Trophoblast cell (in vitro differentiated cells and primary cell): ENCODE results near the gene DDAH2. TPM values are rescaled to one million over a fixed set of nuclear protein-coding genes. Genes with fewer than 3 reads are reported as not detected.

Source experiments
- DNase-seq, 2 donors: peaks; one replicate each; pipeline ENCODE4 v3.0.0-alpha.2; 2016
- H2AFZ ChIP-seq: 2 replicates; pipeline ENCODE4 v1.6.1; 2013; ENCODE audit warnings: low read length, moderate library complexity, mild to moderate bottlenecking; ENCODE audit not compliant: insufficient read depth, poor library complexity
- H2AK5ac ChIP-seq: 2 replicates; pipeline ENCODE4 v1.6.1; 2013; ENCODE audit warnings: mild to moderate bottlenecking, low read length
- H2BK120ac ChIP-seq: 2 replicates; pipeline ENCODE4 v1.6.1; 2013; ENCODE audit warnings: low read length, mild to moderate bottlenecking, moderate library complexity; ENCODE audit not compliant: insufficient read depth, poor library complexity
- H2BK12ac ChIP-seq: 2 replicates; pipeline ENCODE4 v1.6.1; 2013; ENCODE audit warnings: mild to moderate bottlenecking, low read length, moderate library complexity
- H2BK5ac ChIP-seq: 2 replicates; pipeline ENCODE4 v1.6.1; 2013; ENCODE audit warnings: low read length, low read depth, moderate library complexity, mild to moderate bottlenecking; ENCODE audit not compliant: poor library complexity
- H3K14ac ChIP-seq: 2 replicates; pipeline ENCODE4 v1.6.1; 2013; ENCODE audit warnings: mild to moderate bottlenecking, low read length
- H3K18ac ChIP-seq: 2 replicates; pipeline ENCODE4 v1.6.1; 2013; ENCODE audit warnings: mild to moderate bottlenecking, low read length
- H3K23ac ChIP-seq: 2 replicates; pipeline ENCODE4 v1.6.1; 2013; ENCODE audit warnings: low read length
- H3K27ac ChIP-seq: 2 replicates; pipeline ENCODE4 v1.5.1; 2013; ENCODE audit warnings: low read depth, mild to moderate bottlenecking, inconsistent platforms, low read length, moderate library complexity
- H3K27me3 ChIP-seq: 2 replicates; pipeline ENCODE4 v1.6.1; 2013; ENCODE audit warnings: inconsistent platforms, mild to moderate bottlenecking, low read length, moderate library complexity; ENCODE audit not compliant: insufficient read depth
- H3K36me3 ChIP-seq, 2 experiments: 1 replicate in 1 of 2; 2 replicates in 1 of 2; pipeline ENCODE4 v1.6.1; 2013; ENCODE audit warnings: low read length in 2 of 2, mild to moderate bottlenecking in 2 of 2, moderate library complexity in 1 of 2; ENCODE audit not compliant: insufficient read depth in 2 of 2, control insufficient read depth in 1 of 2
- H3K4ac ChIP-seq: 2 replicates; pipeline ENCODE4 v1.6.1; 2013; ENCODE audit warnings: low read depth, mild to moderate bottlenecking, low read length, moderate library complexity
- H3K4me1 ChIP-seq, 2 experiments: 1 replicate in 1 of 2; 2 replicates in 1 of 2; pipeline ENCODE4 v1.6.1; 2013; ENCODE audit warnings: low read length in 2 of 2, mild to moderate bottlenecking in 2 of 2, moderate library complexity in 1 of 2; ENCODE audit not compliant: insufficient read depth in 2 of 2, control insufficient read depth in 1 of 2
- H3K4me2 ChIP-seq: 2 replicates; pipeline ENCODE4 v1.6.1; 2013; ENCODE audit warnings: inconsistent platforms, mild to moderate bottlenecking, low read length, moderate library complexity
- H3K4me3 ChIP-seq: 2 replicates; pipeline ENCODE4 v1.5.1; 2013; ENCODE audit warnings: mild to moderate bottlenecking, low read depth, low read length, inconsistent platforms
- H3K79me1 ChIP-seq: one replicate; pipeline ENCODE4 v1.6.1; 2013; ENCODE audit warnings: low read length
- H3K79me2 ChIP-seq: 2 replicates; pipeline ENCODE4 v1.6.1; 2013; ENCODE audit warnings: low read length, mild to moderate bottlenecking; ENCODE audit not compliant: control insufficient read depth, insufficient read depth, poor library complexity
- H3K9ac ChIP-seq: 2 replicates; pipeline ENCODE4 v1.6.1; 2013; ENCODE audit warnings: mild to moderate bottlenecking, low read length
- H3K9me3 ChIP-seq: 2 replicates; pipeline ENCODE4 v1.6.1; 2013; ENCODE audit warnings: low read depth, mild to moderate bottlenecking, control low read depth, inconsistent platforms, low read length; ENCODE audit not compliant: insufficient read depth
- H4K12ac ChIP-seq: 2 replicates; pipeline ENCODE4 v1.6.1; 2013; ENCODE audit warnings: low read depth, mild to moderate bottlenecking, low read length, moderate library complexity
- H4K8ac ChIP-seq: 2 replicates; pipeline ENCODE4 v1.6.1; 2013; ENCODE audit warnings: low read depth, mild to moderate bottlenecking, low read length, moderate library complexity
- H4K91ac ChIP-seq: one replicate; pipeline ENCODE4 v1.6.1; 2013; ENCODE audit warnings: low read depth, mild to moderate bottlenecking, low read length, moderate library complexity
- WGBS: extraction: QIAGEN DNeasy Blood & Tissue Kit; methylation state at CpG from one replicate; pipeline ENCODE4 v1.1.7; 2013; ENCODE audit warnings: missing lambda C conversion rate; ENCODE audit not compliant: insufficient read length, insufficient coverage; ENCODE audit errors: extremely low coverage; 5-methylcytosine and 5-hydroxymethylcytosine counted together
- polyA plus RNA-seq: library from polyadenylated mRNA; stranded (reverse); fragments of 200-250 nt; gene quantifications from 2 replicates; pipeline ENCODE4 v1.2.3, GENCODE V29; 2013

The DDAH2 gene, protein sequence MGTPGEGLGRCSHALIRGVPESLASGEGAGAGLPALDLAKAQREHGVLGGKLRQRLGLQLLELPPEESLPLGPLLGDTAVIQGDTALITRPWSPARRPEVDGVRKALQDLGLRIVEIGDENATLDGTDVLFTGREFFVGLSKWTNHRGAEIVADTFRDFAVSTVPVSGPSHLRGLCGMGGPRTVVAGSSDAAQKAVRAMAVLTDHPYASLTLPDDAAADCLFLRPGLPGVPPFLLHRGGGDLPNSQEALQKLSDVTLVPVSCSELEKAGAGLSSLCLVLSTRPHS
- 85.4 and 87.3 TPM in 2 replicates for polyA plus RNA-seq

DNA sequence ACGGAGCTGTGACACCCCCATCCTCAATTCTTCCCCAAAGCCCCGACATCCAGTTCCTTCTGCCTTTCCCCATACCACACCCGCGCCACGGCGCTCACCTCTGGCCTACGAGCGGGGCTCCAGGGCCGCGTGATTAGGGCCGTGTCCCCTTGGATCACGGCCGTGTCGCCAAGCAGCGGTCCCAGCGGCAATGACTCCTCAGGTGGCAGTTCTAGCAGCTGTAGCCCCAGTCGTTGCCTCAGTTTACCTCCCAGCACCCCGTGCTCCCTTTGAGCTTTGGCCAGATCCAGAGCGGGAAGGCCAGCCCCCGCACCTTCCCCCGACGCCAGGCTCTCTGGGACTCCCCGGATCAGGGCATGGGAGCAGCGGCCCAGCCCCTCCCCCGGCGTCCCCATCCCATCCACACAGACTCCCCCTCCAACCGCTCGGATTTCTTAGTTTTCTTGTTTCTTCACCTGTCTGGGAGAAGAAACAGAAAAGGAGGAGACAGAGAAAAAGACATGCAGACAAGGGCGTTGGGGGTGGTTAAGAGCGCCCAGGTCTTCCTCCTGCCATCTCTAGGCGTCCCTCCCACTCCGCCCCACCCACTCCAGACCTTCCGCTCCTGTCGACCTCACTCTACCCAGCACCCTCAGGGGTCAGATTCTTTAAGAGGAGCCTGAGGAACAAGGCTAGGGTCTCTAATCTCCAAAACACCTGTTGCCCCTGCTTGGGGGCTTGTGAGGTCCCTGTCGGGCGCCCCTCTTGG is at the start of gene DDAH2:
TSS of gene DDAH2 (minus strand) at position 533 of the 748 bp plus-strand sequence. CDS start at position 395, 138 bp downstream.
- peak within 1 kb of the TSS; percentile 93 for H3K4ac ChIP-seq
- no peaks in the 10 kb centered on the region for H3K27me3 ChIP-seq
- H3K36me3 ChIP-seq = peaks cover 41 to 62% of the 10 kb centered on the region in 2 experiments
- H2BK120ac ChIP-seq = peak within 1 kb of the TSS; percentile 96
- peak within 1 kb of the TSS; percentile 95 for H2AK5ac ChIP-seq
- H3K4me2 ChIP-seq = peak within 1 kb of the TSS; percentile 65
- peaks cover 7 to 9% of the 10 kb centered on the region in 2 experiments for H3K4me1 ChIP-seq
- H2AFZ ChIP-seq = peak within 1 kb of the TSS; percentile 96
- H3K23ac ChIP-seq = no peak within 1 kb of the TSS
- peak in 1 of 2 donors; percentile 65 for DNase-seq
- peak within 1 kb of the TSS; percentile 19 for H2BK12ac ChIP-seq
- peak within 1 kb of the TSS; percentile 91 for H3K4me3 ChIP-seq
- H3K18ac ChIP-seq = peak within 1 kb of the TSS; percentile 98
- peak within 1 kb of the TSS; percentile 89 for H4K12ac ChIP-seq
- peak within 1 kb of the TSS; percentile 99 for H4K91ac ChIP-seq
- H4K8ac ChIP-seq = peak within 1 kb of the TSS; percentile 98
- WGBS = no CpG with 5 or more reads among the region's 36 CpGs
- H3K79me2 ChIP-seq = peaks cover 6% of the 10 kb centered on the region
- H3K27ac ChIP-seq = peak within 1 kb of the TSS; percentile 95
- H3K14ac ChIP-seq = peak within 1 kb of the TSS; percentile 98
- H3K79me1 ChIP-seq = peaks cover 7% of the 10 kb centered on the region
- peak within 1 kb of the TSS; percentile 93 for H3K9ac ChIP-seq
- no peaks in the 10 kb centered on the region for H3K9me3 ChIP-seq
- H2BK5ac ChIP-seq = peak within 1 kb of the TSS; percentile 97

DNA sequence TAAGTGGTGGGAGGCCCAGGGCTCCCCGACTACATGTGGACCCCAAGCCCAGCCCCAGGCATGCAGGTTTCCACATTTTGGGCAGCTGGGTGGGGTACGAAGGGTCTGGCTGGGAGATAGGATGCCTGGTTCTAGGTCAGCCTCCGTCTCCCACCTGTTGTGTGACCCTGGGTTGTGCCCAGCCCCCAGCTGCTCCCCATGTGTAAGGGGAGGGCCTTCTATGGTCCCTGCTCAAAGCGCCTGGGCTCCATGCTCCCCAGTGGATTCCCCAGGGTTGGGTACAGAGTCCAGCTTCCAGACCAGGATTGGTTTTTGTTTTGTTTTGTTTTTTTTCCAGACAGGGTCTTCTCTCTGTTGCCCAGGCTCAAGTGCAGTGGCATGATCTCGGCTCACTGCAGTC is 49.1 kb upstream of the DDAH2 start:
- Histone ChIP-seq H3K4me2 (no peak overlapping the region), H3K79me2 (no peaks in the 10 kb centered on the region), H2BK5ac (no peak overlapping the region), H2BK12ac (no peak overlapping the region), H3K4me1 (peaks cover 0 to 10% of the 10 kb centered on the region in 2 experiments), H3K27ac (no peak overlapping the region), H3K9me3 (no peaks in the 10 kb centered on the region), H3K14ac (no peak overlapping the region), H4K91ac (no peak overlapping the region), H2BK120ac (no peak overlapping the region), H3K9ac (no peak overlapping the region), H3K18ac (no peak overlapping the region), H2AFZ (no peak overlapping the region), H3K27me3 (no peaks in the 10 kb centered on the region), H2AK5ac (no peak overlapping the region), H3K4ac (no peak overlapping the region), H3K4me3 (no peak overlapping the region), H3K79me1 (no peaks in the 10 kb centered on the region), H4K8ac (no peak overlapping the region), H4K12ac (no peak overlapping the region), H3K23ac (no peak overlapping the region), H3K36me3 (peaks cover 51 to 57% of the 10 kb centered on the region in 2 experiments)
- no CpG with 5 or more reads among the region's 5 CpGs for WGBS
- DNase-seq = no peak

DNA sequence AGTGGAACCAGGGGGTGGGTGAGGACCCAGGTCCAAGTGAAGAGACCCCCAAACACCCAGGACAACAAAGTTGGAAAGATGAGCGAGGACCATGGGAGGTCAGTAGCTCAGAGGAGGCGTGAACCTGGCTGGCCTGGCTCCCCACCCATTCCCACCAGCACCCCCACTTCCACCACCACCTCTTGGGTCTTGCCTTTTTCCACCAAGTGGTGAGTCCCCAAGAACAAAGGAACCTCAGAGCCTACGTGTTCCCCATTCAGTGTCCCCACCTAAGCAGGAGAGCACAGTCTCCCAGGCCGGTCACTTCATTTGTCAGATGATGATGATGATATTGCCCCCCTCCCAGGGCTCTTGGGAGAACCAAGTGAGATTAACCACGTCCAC is 48.6 kb upstream of the DDAH2 start:
- Histone ChIP-seq H3K9me3 (no peaks in the 10 kb centered on the region), H3K36me3 (peaks cover 47 to 51% of the 10 kb centered on the region in 2 experiments), H2AFZ (no peak overlapping the region), H4K12ac (no peak overlapping the region), H3K79me1 (no peaks in the 10 kb centered on the region), H3K9ac (no peak overlapping the region), H2BK120ac (no peak overlapping the region), H3K4me3 (no peak overlapping the region), H3K27me3 (no peaks in the 10 kb centered on the region), H3K14ac (no peak overlapping the region), H3K4me1 (peaks cover 0 to 10% of the 10 kb centered on the region in 2 experiments), H3K18ac (no peak overlapping the region), H2BK12ac (no peak overlapping the region), H2AK5ac (no peak overlapping the region), H4K91ac (no peak overlapping the region), H2BK5ac (no peak overlapping the region), H3K4ac (no peak overlapping the region), H3K27ac (no peak overlapping the region), H3K4me2 (no peak overlapping the region), H4K8ac (no peak overlapping the region), H3K23ac (no peak overlapping the region), H3K79me2 (no peaks in the 10 kb centered on the region)
- DNase-seq = no peak
- no CpG with 5 or more reads among the region's 5 CpGs for WGBS

DNA sequence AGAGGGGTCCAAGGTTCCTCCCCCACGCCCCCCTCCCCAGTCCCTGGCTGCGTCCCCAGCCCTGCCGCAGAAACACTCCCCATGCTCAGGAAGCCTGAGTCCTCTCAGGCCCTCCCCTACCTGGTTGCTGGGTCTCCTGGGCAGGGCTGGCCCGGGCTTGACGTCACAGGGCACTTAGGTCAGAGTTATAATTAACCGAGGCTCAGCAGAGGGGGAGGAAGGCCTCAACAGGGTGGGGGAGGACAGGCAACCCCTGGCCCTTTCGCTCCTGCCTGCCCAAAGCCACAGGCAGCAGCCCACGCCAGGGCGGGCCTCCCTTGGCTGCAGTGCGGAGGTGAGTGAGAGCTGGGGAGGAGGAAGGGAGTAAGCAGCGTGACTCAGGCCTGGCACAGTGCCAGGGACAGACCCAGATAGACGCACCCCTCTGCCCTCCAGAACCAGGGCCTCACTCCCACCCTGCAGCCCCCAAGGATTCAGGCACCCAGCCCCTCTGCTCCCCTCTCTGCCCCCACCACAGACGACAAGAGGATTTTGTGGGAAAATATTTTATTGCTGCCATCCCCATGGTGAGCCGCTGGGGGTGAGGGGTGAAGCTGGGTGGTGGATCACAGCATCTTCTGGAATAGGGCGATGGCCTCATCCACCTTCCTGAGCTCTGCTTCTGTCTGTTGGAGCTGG is 48.0 kb upstream of the DDAH2 start, which contains the start of gene VWA7:
TSS of gene VWA7 (minus strand) at position 340 of the 678 bp plus-strand sequence. CDS start 549 bp downstream, outside the sequence.
- H4K12ac ChIP-seq = no peak within 1 kb of the TSS
- DNase-seq = peak; percentile 33 to 48
- peak within 1 kb of the TSS; percentile 4 for H3K4me2 ChIP-seq
- H3K27ac ChIP-seq = no peak within 1 kb of the TSS
- H2AK5ac ChIP-seq = peak within 1 kb of the TSS; percentile 45
- H4K8ac ChIP-seq = no peak within 1 kb of the TSS
- H3K9me3 ChIP-seq = no peaks in the 10 kb centered on the region
- H3K23ac ChIP-seq = no peak within 1 kb of the TSS
- H3K36me3 ChIP-seq = peaks cover 42 to 46% of the 10 kb centered on the region in 2 experiments
- H3K79me1 ChIP-seq = no peaks in the 10 kb centered on the region
- H3K4ac ChIP-seq = no peak within 1 kb of the TSS
- no peak within 1 kb of the TSS for H3K18ac ChIP-seq
- H3K4me3 ChIP-seq = no peak within 1 kb of the TSS
- H2BK5ac ChIP-seq = no peak within 1 kb of the TSS
- no peaks in the 10 kb centered on the region for H3K27me3 ChIP-seq
- H2BK12ac ChIP-seq = no peak within 1 kb of the TSS
- H2AFZ ChIP-seq = peak within 1 kb of the TSS; percentile 12
- peaks cover 0 to 10% of the 10 kb centered on the region in 2 experiments for H3K4me1 ChIP-seq
- H4K91ac ChIP-seq = peak within 1 kb of the TSS; percentile 21
- H3K79me2 ChIP-seq = no peaks in the 10 kb centered on the region
- no peak within 1 kb of the TSS for H3K9ac ChIP-seq
- no peak within 1 kb of the TSS for H2BK120ac ChIP-seq
- no CpG with 5 or more reads among the region's 15 CpGs for WGBS
- no peak within 1 kb of the TSS for H3K14ac ChIP-seq
